Stimulated activated CD8-positive, alpha-beta memory T cell treated with anti-CD3 and anti-CD28 coated beads, Interleukin-4, amount 100 ng/mL, for 1 hour (primary cell): ENCODE measurements around the gene BDKRB1.

ENCODE experiments used
- DNase-seq, 2 donors: peaks; one replicate each; pipeline ENCODE4 v3.0.0-alpha.2; 2020; ENCODE audit warnings: low read depth in 2 of 2, low spot score in 1 of 2

Gene BDKRB1

GRCh38 chr14:96277890-96278289, 21.9 kb downstream of the BDKRB1 start:
- no peak for DNase-seq

- DNase-seq: no peak
These were observed 23.6 kb downstream of the BDKRB1 start for GRCh38 chr14:96279564-96279963.

- DNase-seq: no peak
These were observed 24.1 kb downstream of the BDKRB1 start for GRCh38 chr14:96280104-96280503.

GRCh38 chr14:96281486-96281885, 25.5 kb downstream of the BDKRB1 start:
- DNase-seq: no peak

- no peak for DNase-seq
These were observed 28.0 kb downstream of the BDKRB1 start for GRCh38 chr14:96284008-96284407.

- DNase-seq: no peak
These were observed 28.4 kb downstream of the BDKRB1 start for GRCh38 chr14:96284430-96284829.

- DNase-seq: no peak
These were observed 29.7 kb downstream of the BDKRB1 start for GRCh38 chr14:96285667-96286066.

- no peak for DNase-seq
These were observed 30.2 kb downstream of the BDKRB1 start for GRCh38 chr14:96286251-96286650.

- DNase-seq: no peak
These were observed 31.8 kb downstream of the BDKRB1 start for GRCh38 chr14:96287856-96288255.

- DNase-seq: no peak
These were observed 38.2 kb downstream of the BDKRB1 start for GRCh38 chr14:96294246-96294645.

- DNase-seq: no peak
These were observed 41.0 kb downstream of the BDKRB1 start for GRCh38 chr14:96297000-96297399.

- DNase-seq: no peak
These were observed 42.0 kb downstream of the BDKRB1 start for GRCh38 chr14:96297997-96298515.

GRCh38 chr14:96299441-96299840, 43.4 kb downstream of the BDKRB1 start:
- no peak for DNase-seq

- DNase-seq: no peak
These were observed 48.0 kb downstream of the BDKRB1 start for GRCh38 chr14:96303981-96304380.

- DNase-seq: no peak
These were observed 48.9 kb downstream of the BDKRB1 start for GRCh38 chr14:96304956-96305355.

GRCh38 chr14:96307434-96307833, 51.4 kb downstream of the BDKRB1 start:
- DNase-seq: no peak

GRCh38 chr14:96309133-96309895, 53.3 kb downstream of the BDKRB1 start:
- no peak for DNase-seq

GRCh38 chr14:96309896-96310330, 53.9 kb downstream of the BDKRB1 start:
- DNase-seq: no peak

- DNase-seq: no peak
These were observed 54.9 kb downstream of the BDKRB1 start for GRCh38 chr14:96310906-96311305.
